T-helper 17 cell (primary cell): ENCODE data around the gene MBNL2. TPM values are rescaled to one million over a fixed set of nuclear protein-coding genes. Genes with fewer than 3 reads are reported as not detected.
A peak's percentile ranks its signal among the peaks of the same experiment; 100 is the strongest.

ENCODE experiments used
- ATAC-seq: fragments of 150-1000 bp; cut with Tn5 transposase; 2 replicates; pipeline ENCODE4 v1.10.0; 2021; ENCODE audit warnings: mild to moderate bottlenecking, moderate library complexity
- DNase-seq, 3 donors: peaks; one replicate each; pipeline versions ENCODE4 v3.0.0 to v3.0.0-alpha.2; 2020 to 2021
- H3K9me3 ChIP-seq: one replicate; pipeline ENCODE4 v1.7.0; 2013; ENCODE audit warnings: low read length, mild to moderate bottlenecking; ENCODE audit not compliant: control insufficient read depth, poor library complexity, severe bottlenecking
- H3K27ac Mint-ChIP-seq: one replicate; pipeline ENCODE4 v1.8.0; 2022; ENCODE audit warnings: mild to moderate bottlenecking, moderate library complexity, mixed read lengths
- H3K27me3 Mint-ChIP-seq: one replicate; pipeline ENCODE4 v1.8.0; 2022; ENCODE audit warnings: mixed read lengths
- H3K36me3 Mint-ChIP-seq: one replicate; pipeline ENCODE4 v1.8.0; 2022; ENCODE audit warnings: low read depth, mixed read lengths
- H3K4me1 Mint-ChIP-seq: one replicate; pipeline ENCODE4 v1.8.0; 2022; ENCODE audit warnings: mild to moderate bottlenecking, mixed read lengths
- H3K4me3 Mint-ChIP-seq: one replicate; pipeline ENCODE4 v1.8.0; 2022; ENCODE audit warnings: mild to moderate bottlenecking, moderate library complexity, mixed read lengths
- total RNA-seq, 4 donors: library from RNA in 2 of 4; stranded (reverse) in 2 of 4; gene quantifications; one replicate each; pipeline ENCODE4 v1.2.3 and lab custom pipeline; 2022 to 2026

Gene MBNL2
- total RNA-seq, 2 donors from 2014 or later = 36.1 to 40.2 TPM

DNA sequence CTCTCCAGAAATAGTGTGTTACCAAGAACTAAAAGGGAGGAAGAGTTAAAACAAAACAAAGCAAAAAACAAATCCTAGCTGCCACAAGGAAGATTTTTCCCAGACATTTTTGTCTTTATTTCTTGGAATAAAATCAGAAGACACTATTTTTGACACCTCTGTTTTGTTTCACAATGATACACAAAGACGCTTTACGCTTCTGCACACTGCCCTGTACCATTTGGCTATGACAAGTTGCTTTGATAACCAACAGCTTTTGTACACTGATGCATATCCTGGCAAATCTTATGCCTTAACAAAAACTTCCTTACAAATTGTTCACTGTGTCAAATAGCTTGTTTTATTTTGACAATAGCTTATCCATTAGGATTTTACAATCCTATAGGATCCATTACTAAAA is 108.3 kb downstream of the MBNL2 start:
- H3K36me3 Mint-ChIP-seq = peaks cover 5% of the 10 kb centered on the region
- no peak overlapping the region for H3K4me3 Mint-ChIP-seq
- peaks cover 25% of the 10 kb centered on the region for H3K4me1 Mint-ChIP-seq
- H3K27ac Mint-ChIP-seq = no peak overlapping the region
- H3K27me3 Mint-ChIP-seq = no peaks in the 10 kb centered on the region
- DNase-seq (no peak), ATAC-seq (no peak)
- no peaks in the 10 kb centered on the region for H3K9me3 ChIP-seq

DNA sequence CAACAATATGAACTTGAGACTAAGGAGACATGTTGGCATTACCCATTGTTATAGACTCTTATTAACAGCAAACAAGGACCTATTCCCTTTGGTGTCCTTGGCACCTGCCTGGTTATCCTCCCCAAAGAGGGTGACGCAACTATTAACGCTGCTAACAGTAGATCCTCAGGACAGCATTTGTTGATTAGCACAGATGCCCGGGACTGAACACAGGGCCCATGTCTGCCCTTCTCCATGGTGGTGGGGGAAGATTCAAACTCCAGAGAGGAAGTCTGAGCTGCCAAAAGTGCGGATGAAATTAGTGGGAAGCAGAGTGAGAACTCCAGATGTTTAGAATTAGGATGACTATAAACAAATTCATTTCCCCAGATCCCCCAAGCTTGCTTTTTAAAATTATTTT is 110.6 kb downstream of the MBNL2 start:
- no peaks in the 10 kb centered on the region for H3K9me3 ChIP-seq
- no peak for DNase-seq

DNA sequence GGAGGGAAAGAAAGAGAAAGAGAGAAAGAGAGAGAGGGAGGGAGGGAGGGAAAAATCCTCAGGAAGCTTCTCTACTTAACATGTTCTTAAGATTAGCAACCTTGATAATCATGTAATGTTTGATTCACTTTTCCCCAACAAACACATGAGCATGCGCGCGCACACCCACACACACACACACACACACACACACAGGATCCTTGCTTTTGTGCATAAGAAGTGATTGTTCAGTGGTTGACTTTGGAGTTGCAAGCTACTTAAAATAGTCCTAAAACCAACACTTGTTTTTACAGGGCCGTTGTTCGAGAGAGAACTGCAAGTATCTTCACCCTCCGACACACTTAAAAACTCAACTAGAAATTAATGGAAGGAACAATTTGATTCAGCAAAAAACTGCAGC is 111.8 kb downstream of the MBNL2 start:
- ATAC-seq (no peak), DNase-seq (no peak)
- Mint-ChIP-seq H3K4me1 (peaks cover 18% of the 10 kb centered on the region), H3K4me3 (no peak overlapping the region), H3K27me3 (no peaks in the 10 kb centered on the region), H3K36me3 (peaks cover 7% of the 10 kb centered on the region), H3K27ac (no peak overlapping the region)
- H3K9me3 ChIP-seq = no peaks in the 10 kb centered on the region

More for the DNA sequence above, 110.6 kb downstream of the MBNL2 start:
- Mint-ChIP-seq H3K27ac (peak overlapping the region; percentile 8), H3K4me1 (peaks cover 20% of the 10 kb centered on the region), H3K27me3 (no peaks in the 10 kb centered on the region), H3K4me3 (no peak overlapping the region), H3K36me3 (peaks cover 7% of the 10 kb centered on the region)
- no peak for ATAC-seq

DNA sequence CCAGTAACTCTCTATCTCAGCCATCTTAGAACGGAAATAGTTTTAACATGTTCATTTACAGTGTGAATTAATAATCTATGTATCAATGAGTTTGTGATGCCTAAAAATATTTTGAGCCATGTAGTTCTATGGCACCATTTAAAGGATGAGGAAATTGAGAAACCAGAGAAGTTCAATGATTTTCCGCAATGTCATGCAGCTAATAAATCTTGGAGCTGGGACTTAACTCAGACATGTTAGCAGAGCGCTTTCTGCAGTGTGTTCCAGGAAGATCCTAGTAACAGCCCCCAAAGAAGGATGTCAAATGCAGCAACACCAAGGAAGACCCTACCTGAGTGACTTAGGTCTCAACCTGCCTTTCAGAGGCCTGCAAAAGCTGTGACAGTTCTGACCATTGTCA is 112.6 kb downstream of the MBNL2 start:
- Mint-ChIP-seq H3K27me3 (no peaks in the 10 kb centered on the region), H3K4me1 (peaks cover 14% of the 10 kb centered on the region), H3K36me3 (peaks cover 7% of the 10 kb centered on the region), H3K4me3 (no peak overlapping the region), H3K27ac (no peak overlapping the region)
- ATAC-seq = no peak
- DNase-seq = no peak
- H3K9me3 ChIP-seq = no peaks in the 10 kb centered on the region

DNA sequence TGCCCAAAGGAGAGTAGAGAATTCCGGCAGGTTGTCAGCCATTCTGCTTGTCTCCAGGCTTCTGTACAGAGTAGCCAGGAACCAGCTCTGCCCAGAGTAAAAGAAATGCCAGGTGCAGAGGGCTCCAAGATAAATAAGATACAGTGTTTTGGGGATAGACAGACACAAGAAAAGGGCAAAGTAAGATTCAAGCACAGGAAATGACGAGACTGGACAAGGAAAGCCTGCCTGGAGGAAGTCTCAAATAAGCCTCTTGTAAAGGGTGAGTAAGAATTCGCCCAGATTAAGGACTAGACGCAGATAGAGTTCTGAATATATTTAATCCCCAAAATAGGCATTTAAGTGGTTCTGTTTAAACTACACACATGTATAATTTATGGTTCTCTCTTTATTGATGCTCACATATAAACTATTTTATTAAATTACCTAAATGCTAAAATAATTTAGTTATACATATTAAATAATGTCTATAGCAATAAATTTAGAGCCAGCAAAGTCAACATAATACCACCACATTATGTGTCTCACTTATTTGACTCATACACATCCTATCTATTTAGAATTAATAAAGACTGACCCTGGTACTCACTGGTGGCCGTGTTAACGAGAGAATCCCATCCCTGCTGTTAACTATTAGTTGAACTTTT is 113.5 kb downstream of the MBNL2 start:
- Mint-ChIP-seq H3K27ac (no peak overlapping the region), H3K4me1 (peaks cover 11% of the 10 kb centered on the region), H3K36me3 (peaks cover 7% of the 10 kb centered on the region), H3K4me3 (no peak overlapping the region), H3K27me3 (no peaks in the 10 kb centered on the region)
- ATAC-seq (no peak), DNase-seq (no peak)
- H3K9me3 ChIP-seq = no peaks in the 10 kb centered on the region

DNA sequence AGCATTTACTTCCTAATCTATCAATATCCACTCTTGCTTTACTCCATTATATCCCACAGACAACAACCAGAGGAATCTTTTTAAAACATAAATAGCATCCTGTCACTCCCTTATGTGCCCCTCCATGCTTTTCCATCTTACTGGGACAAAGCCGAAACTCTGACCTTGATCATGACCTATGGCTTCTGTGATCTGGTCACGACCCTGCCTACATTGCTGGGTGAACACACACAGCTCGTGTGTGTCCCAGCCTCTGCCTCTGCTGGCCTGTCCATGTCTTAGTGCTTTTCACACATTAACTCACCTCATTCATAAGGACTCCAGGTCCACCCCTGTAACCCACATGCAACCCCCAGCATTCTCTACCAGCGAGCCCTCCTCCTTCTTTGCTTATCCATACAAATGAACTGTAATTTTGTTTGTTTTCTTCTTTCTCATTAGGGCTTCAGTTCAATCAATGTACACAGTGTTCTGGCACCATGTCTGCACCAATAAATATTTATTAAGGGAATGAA is 115.9 kb downstream of the MBNL2 start:
- no peak for ATAC-seq

DNA sequence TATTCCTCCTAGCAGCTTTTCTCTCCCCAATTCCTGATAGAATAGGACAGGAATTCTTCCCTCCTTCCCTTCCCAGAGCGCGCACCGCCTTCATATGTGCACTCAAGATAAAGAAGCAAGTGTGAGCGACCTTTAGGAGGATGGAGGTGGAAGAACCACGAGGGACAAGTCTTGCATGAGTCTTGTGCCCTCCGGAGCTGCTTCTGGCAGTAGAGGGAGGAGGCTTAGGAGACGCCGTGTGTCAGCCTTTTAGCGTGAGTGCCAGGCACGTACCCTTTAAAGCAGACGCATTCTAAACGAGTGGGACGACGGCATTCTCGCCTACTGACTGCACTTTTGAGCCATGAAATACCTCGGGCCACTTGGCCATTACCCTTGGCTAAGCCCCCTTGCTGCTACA is 116.4 kb downstream of the MBNL2 start:
- Mint-ChIP-seq H3K27ac (no peak overlapping the region), H3K4me3 (no peak overlapping the region), H3K4me1 (peaks cover 3% of the 10 kb centered on the region), H3K36me3 (peaks cover 5% of the 10 kb centered on the region), H3K27me3 (no peaks in the 10 kb centered on the region)
- ATAC-seq (no peak), DNase-seq (no peak)
- H3K9me3 ChIP-seq = no peaks in the 10 kb centered on the region

More for the DNA sequence above, 115.9 kb downstream of the MBNL2 start:
- Mint-ChIP-seq H3K36me3 (peaks cover 7% of the 10 kb centered on the region), H3K4me1 (peaks cover 7% of the 10 kb centered on the region), H3K27ac (no peak overlapping the region), H3K4me3 (no peak overlapping the region), H3K27me3 (no peaks in the 10 kb centered on the region)
- no peak for DNase-seq
- no peaks in the 10 kb centered on the region for H3K9me3 ChIP-seq

DNA sequence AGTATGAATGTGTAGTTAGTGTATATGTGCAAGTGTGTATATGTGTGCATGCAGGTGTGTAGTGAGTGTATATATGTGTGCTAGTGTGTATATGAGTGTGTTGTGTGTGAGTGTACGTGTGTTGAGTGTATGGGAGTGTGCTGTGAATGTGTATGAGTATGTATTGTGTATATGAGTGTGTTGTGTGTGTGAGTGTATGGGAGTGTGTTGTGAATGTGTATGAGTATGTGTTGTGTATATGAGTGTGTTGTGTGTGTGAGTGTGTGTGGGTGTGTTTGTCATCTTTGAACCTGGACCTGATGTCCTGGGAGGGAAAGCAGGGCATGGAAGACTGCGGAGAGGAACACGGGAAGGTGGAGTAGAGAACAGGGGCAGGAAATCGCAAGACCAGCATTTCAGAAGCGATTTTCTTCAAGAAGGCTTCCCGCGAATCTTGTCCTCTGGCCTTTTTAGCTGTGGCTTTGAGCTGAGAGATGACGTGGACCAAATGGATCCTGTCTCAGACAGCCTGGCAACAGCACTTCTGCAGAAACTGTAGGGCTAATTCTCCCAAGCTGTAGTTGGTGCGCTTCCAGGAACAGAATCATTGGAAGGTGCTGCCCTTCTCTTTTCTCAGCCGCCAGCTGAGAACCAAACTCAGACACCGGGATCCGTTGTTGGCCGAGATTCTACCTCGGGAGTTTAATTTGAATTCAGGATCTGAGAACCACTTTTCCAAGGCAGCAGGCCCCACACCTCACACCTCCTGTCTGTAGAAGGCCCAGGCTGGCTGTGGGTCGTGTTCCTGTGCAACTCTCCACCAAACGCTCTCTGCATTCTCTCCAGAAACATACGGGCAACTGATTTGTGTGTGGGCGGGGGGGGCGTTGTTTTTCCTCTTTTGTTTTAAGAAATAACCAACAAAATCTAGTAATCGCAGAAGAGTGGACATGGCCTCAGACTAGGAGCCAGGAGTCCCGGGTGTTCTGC is 117.2 kb downstream of the MBNL2 start:
- no peak for DNase-seq
- ATAC-seq = no peak
- Mint-ChIP-seq H3K4me1 (peaks cover 2% of the 10 kb centered on the region), H3K27ac (peak overlapping the region; percentile 49), H3K4me3 (no peak overlapping the region), H3K27me3 (no peaks in the 10 kb centered on the region), H3K36me3 (peaks cover 3% of the 10 kb centered on the region)
- H3K9me3 ChIP-seq = no peaks in the 10 kb centered on the region

DNA sequence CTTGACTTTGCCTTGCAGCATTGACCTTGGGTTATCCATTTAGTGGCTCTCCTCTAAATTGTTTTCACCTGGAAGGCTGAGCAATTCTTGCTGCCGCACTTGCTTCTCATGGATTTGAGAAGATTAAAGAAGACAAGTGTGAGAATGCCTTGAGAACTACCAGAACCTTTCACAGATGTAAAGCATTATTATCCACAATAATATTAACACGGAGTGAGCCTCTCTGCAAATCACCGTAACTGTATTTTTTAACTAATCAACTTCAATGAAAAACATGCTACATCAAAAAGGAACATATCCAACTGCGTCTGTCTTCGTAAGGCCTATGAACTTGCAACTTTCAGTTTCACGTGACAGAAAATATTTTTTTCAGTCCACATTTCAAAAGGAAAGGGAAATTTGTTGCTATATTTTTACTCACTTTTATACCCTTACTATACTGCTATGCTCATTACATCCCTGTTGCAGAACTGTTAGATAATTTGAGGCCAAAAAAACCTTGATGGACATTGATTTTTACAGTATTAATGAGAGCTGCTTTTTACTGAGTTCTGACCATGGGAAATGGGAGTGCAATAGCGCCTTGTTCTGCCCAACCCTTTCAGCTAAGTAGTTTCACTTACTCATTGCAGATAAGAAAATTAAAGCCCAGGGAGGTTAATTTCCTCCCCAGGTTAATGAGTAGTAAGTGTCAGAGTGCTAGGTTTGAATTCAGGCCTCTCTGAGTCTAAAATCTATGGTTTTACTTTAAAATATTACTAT is 118.0 kb downstream of the MBNL2 start:
- no peak overlapping the region for H3K4me3 Mint-ChIP-seq
- peaks cover 2% of the 10 kb centered on the region for H3K4me1 Mint-ChIP-seq
- H3K36me3 Mint-ChIP-seq = peaks cover 3% of the 10 kb centered on the region
- H3K9me3 ChIP-seq = no peaks in the 10 kb centered on the region
- H3K27ac Mint-ChIP-seq = peak overlapping the region; percentile 49
- H3K27me3 Mint-ChIP-seq = no peaks in the 10 kb centered on the region
- no peak for ATAC-seq
- no peak for DNase-seq

DNA sequence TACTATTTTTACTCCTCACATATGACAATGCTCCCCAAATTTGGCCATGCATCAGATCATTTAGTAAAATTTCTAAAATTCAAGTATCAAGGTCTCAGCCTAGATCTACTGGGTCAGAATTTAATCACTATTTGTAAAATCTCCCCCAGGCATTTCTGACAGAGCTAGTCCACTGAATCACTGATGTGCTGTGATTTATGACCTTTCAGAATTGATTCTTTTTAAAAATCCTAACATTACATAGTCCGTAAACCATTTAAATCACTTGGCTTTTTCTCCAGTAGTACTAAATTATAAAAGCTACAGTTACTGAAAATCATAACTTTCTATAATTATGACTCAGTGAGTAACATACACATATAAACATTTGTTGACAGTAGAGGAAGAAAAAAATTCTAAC is 119.0 kb downstream of the MBNL2 start:
- H3K9me3 ChIP-seq = no peaks in the 10 kb centered on the region
- Mint-ChIP-seq H3K36me3 (peaks cover 8% of the 10 kb centered on the region), H3K27ac (peak overlapping the region; percentile 16), H3K4me1 (peaks cover 7% of the 10 kb centered on the region), H3K27me3 (no peaks in the 10 kb centered on the region), H3K4me3 (no peak overlapping the region)
- DNase-seq (no peak), ATAC-seq (no peak)

DNA sequence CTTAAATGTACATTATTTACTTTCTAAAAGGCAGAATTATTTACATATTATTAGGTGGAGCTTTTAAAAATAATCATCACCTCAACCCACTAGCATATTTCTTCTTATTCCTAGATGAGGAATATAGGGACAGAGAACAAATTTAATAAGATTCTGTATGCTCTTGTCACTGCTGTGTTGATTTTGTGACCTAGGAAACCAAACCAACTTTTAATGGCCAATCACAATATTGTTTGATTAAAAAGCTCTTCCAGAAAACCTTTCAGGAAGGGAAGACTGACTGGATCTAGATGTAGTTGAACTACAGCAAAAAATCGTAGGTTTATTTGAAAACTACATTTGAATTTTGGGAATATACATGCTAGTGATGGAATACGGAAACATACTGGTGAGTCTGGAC is 120.0 kb downstream of the MBNL2 start:
- Mint-ChIP-seq H3K4me3 (no peak overlapping the region), H3K27ac (peak overlapping the region; percentile 16), H3K4me1 (peaks cover 9% of the 10 kb centered on the region), H3K36me3 (peaks cover 9% of the 10 kb centered on the region), H3K27me3 (no peaks in the 10 kb centered on the region)
- no peak for ATAC-seq
- no peak for DNase-seq
- H3K9me3 ChIP-seq = no peaks in the 10 kb centered on the region

DNA sequence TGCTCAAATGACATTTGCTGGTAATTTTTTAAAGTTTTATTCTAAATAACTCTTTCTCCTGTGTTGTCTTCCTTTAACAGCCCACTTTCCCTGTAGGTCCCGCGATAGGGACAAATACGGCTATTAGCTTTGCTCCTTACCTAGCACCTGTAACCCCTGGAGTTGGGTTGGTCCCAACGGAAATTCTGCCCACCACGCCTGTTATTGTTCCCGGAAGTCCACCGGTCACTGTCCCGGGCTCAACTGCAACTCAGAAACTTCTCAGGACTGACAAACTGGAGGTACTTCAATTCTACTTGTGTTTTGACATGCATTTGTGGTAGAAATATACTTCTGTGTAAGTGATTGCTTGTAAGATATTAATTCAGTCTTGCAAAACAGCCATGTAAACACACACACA is 120.8 kb downstream of the MBNL2 start:
- H3K27me3 Mint-ChIP-seq = no peaks in the 10 kb centered on the region
- ATAC-seq (no peak), DNase-seq (no peak)
- H3K4me3 Mint-ChIP-seq = no peak overlapping the region
- peaks cover 9% of the 10 kb centered on the region for H3K36me3 Mint-ChIP-seq
- H3K9me3 ChIP-seq = no peaks in the 10 kb centered on the region
- H3K27ac Mint-ChIP-seq = peak overlapping the region; percentile 32
- H3K4me1 Mint-ChIP-seq = peaks cover 9% of the 10 kb centered on the region
